GM19395 (cell line): Measurements from ENCODE around the gene HLA-DPA1.
"Not testable (repeated sequence)": the region's sequence is repeated elsewhere in the genome, so short reads cannot be mapped to it uniquely, and the experiment has no call there.

Experiments used
- ATAC-seq: cut with Tn5 transposase; IDR thresholded peaks from one replicate; pipeline ENCODE4 v1.9.1; 2021; ENCODE audit warnings: mild to moderate bottlenecking, moderate library complexity; ENCODE audit not compliant: unreplicated experiment

Gene HLA-DPA1

DNA sequence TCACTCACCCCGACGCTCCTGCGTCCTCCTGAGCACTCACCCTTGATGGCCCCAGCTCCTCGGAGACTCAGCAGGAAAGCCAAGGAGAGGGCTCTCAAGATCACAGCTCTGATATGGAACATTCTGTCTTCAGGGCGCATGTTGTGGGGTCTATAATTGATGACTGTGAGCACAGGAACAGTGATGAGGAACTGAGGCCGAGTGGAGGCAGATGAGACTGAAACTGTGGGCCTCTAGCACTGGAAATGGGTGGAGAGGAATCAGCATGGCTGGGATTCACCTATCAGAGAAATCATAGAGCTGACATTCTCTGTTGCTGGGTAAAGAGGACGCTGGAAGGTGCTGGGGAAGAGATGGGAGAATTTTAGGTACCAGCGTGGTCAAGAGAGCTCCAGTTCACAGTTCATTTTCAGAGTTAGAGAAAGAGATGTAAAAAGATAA, at the start of gene HLA-DPA1:
Gene HLA-DPA1 (minus strand): TSS at position 219 of the 441 bp plus-strand sequence.
- ATAC-seq: peak; percentile 67

DNA sequence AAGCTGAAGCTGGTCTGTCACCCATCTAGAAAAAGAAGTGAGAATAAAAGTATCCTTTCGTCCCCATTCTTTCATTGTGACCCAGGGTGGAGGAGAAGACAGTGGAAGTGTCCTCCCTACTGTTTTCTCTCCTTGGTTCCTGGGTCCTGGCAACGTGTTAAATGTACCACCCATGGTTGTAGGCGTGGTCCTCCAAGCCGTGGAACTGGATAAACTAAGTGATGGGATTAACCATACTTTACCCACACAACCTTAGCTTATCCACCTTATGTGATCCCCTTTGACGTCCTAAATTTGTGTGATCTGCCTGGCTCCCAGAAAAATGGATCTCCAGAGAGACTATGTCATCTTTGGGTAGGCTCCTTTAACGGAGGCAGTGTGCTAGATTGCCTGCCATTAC, 49.7 kb upstream of the HLA-DPA1 start:
- no peak for ATAC-seq

DNA sequence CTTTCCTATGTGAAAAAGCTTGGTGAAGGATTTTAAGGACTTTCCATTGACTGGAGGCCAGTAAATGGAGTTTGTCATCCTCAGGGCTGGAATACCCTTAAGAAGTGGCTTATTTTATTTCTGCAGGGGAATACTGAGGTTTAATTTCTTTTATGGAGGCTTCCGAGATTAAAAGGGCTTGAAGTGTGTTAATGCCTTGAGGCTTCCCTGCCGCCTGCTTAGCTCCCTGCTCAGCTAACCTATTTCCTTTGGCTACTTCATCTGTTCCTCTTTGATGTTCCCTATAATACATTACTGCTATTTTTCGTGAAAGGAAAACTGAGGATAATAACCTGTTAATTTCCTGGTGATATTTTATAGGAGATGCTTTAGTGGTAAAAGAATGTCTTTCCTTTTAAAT, 46.6 kb upstream of the HLA-DPA1 start:
- no peak for ATAC-seq

DNA sequence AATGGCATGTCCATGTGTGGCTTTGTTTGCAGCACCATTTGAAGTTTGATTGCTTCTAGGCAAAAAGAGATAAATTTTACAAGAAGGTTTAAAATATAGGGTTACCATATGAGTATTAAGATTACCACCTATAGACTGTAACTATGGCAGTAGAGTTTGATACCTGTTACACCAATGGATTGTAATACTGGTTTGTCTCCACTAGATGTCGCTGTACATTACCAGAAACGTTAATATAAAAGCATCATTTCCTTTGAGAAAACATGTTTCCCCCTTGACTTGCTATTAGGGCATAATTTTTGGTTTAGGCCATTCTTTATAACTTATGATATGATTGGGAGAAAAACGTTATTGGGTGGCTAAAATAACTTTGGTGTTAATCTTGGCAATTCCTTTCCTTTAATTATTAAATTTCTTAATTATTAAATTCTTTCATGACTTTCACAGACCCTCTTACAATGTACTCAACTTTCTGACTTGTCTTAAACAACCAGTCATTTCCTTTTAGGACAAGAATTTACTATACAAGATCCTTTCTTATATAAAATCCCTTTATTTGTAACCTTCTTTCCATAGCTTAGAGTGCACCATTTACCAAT, 45.2 kb upstream of the HLA-DPA1 start:
- no peak for ATAC-seq

DNA sequence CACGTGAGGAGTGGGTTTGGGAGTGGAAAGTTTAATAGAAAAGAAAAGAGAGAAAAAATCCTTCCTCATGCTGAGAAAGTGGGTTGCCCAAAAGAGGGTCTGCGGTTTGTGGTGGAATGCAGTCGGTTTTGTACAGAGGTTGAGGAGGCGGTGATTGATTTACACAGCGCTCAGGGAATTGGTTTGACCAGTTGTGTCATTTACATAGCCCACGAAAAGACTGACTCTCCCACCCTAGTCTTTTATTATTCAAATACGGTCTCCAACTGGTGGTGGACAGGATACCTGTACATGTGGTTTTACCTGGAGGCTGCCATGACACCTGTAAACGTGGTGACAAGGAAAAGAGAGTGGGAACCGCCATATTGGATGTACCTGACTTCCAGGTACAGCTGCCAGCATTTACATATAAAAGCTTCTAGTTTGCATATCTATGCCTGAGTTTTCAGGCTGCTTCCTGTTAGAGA, 44.4 kb upstream of the HLA-DPA1 start:
- ATAC-seq: no peak

DNA sequence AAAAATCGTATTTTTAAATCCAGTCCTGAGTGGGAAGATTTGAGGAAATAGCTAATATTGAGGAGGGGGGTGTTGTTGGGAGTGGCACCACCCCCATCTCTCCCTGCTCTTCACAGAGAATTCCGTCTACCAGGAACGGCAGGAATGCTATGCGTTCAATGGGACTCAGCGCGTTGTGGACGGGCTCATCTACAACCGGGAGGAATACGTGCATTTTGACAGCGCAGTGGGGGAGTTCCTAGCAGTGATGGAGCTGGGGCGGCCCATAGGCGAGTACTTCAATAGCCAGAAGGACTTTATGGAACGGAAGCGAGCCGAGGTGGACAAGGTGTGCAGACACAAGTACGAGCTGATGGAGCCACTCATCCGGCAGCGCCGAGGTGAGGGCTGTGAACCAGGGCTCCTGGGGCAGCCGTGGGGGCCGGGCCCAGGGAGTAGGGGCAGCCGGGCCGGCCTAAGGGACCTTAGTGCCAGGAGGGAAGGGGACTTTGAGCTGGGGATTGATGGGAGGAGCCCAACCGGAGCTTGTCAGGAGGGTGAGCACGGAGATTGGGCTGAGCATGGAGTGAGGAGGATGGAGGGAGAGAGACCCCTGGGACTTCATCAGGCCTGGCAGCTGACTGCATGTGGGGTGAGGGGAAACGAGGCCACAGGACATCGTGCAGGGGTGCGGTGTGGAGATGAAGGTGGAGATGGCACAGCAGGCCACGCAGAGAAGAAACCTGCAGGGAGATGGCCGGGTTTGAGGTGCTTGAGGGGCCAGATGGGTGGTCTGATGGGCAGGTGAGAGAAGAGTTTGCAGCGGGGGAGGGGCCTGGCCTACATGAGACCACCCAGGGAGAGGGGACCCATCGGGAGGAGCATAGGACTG, 43.6 kb upstream of the HLA-DPA1 start:
- ATAC-seq: no peak

DNA sequence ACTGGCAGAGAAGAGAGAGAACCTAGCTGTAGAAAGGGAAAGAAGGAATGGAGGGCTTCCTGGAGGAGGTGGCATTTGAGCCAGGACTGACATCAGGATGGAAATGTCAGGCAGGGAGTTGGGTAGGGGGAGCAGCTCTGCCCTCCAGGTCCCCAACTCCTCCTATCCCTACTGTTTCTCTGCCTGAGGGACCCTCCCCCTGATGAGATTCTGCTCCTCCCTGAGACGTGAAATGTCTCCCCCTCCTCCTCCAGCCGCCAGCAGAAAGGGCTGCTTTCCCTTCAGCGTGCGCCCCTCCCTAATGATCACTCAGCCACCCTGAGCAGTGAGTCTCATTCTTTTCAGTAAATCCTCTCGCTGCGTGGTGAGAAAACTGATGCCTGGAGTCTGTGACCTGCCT, 43.0 kb upstream of the HLA-DPA1 start:
- ATAC-seq: no peak

DNA sequence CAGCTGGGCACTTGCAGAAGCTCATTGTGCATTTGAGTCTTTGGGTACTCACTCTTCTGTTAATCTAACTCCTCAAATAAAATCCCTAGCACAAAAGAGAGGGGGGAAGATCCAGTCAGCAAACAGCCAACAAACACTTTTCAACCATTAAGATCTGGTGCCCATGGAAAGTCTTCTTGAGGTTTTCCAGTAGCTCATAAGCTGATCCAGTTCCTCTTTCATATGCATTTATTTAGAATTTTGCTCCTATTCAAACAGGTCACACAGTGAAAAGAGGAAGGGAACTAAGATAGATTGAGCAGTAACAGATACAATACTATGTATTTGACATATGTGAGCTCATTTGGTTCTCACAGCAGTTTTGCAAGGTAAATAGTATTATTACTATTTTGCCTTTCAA, 41.0 kb upstream of the HLA-DPA1 start:
- no peak for ATAC-seq

DNA sequence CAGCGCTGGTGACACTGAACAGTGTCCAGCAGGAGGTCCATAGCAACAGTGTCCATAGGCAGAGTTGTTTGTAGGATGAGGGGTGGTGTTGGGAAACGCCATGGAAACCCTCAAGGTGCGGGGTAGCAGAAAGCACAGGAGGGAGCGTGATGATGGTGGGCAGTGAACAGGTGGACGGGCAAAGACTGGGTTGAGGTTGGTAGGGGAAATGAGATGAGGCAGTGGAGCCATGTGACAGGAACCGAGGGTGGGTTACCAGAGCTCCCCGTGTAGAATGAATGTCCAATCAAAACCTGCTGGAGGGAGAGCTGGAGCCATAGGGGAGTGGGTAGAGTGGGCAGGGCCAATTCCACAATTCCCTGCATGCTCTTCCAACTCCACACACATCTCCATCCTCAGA, 40.3 kb upstream of the HLA-DPA1 start:
- no peak for ATAC-seq

DNA sequence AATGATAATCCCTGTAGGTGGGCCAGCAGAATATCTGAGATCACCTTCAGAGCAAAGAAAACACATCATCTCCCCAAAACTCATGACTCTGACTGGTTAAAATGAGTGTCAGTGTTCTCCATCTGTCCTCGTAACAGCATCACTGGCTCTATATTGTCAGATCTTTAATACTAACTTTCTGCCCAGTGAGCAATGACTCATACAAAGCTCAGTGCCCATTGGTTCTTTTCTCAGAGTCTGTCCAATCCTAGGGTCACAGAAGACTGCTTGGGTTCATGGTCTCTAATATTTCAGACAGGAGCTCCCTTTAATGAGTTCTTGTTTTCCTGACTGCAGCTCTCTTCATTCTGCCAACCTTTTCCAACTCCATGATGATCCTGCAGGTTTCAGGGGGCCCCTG, 38.7 kb upstream of the HLA-DPA1 start:
- peak; percentile 83 for ATAC-seq

DNA sequence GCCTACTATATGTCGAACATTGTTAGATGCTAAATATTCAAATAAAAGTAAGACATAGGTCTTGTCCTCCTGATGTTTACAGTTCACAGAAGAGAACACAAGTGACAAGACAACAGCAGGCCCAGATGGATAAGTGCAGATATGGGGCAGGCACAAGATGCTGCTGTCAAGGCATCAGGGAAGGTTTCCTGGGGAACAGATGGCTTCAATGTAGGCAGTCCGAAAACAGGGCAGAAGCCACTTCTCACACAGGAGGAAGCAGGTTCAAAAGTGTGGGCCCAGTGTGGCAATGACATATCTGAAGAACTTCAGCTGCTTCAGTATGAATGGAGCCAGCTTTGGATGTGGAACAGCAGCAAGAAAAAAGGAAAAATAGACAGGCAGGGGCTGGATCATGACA, 34.9 kb upstream of the HLA-DPA1 start:
- no peak for ATAC-seq

DNA sequence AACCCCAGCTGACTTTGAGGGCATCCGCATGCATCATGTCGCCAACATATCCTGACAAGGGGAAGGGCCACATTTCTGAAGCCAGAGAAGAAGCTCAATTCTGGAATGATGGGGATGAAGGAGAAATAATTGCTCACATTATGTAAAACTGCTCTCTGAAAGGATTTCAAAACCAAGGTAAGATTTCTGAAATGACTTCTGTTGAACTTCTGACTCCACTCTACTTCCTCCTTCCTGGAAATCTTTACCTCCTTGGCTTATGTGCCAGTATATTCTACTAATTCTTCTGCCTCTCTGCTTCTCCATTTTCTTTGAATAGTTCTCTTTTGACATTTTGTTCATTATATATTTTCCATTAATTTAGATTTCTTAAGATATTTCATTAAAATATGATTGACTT, 34.2 kb upstream of the HLA-DPA1 start:
- no peak for ATAC-seq

DNA sequence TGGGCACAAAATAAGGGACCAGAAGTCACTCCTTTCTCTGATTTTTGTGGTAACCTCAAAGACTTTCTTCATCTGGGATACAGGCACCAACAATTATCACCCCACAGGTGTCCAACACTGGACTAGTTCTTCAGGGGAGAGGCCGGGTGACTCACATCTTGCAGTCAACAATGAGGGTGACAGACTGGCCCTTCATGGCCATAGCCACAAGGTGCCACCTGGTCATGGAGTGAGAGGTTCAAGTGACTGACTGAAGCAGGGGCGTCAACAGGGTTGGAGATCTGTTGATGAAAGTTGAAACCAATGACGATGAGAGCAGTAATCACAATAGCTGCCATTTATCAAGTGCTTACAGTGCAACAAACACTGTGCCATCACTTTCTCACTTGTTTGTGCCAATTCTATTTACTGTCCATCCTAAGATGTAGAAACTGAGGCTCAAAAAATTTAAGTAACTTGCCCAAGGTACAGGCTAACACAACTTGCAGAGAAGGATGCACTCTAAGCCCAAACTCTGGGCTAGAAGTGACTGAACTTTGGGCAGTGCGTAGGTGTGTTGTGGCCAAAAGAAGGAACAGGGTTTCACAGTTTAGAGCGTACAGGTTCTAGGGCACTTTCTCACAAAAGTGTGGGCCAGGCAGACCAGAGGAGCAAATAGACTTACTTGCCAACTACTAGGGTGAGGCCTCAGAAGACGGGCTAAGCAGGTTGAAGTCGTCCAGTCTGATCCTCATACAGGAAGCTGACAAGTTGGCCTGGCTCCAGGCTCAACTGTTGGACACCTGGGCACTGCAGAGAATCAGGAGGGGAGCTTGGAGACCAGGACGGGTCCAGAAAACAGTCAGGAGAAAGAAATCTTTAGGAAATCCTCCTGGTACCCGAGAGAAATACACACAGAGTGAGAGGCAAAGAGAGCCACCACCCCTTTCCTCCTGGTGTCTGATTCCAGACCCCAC, 32.7 kb upstream of the HLA-DPA1 start:
- no peak for ATAC-seq

DNA sequence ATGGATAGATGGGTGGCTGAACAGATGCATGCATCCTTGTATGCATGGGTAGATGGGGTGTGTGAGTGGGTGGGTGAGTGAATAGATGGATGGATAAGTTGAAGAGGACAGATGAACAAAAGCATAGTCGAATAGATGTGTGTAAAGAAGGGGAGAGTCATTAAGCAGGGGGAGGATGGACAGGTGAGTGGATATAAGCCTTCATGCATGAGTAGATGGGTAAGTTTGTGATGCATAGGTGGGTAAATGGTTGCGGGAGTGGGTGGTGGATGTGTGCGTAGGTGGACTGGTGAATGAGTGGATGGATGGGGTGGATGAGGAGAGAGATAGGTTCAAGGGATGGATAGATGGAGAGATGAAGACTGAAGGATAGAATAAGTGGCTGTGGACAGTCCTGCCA, 31.9 kb upstream of the HLA-DPA1 start:
- no peak for ATAC-seq

DNA sequence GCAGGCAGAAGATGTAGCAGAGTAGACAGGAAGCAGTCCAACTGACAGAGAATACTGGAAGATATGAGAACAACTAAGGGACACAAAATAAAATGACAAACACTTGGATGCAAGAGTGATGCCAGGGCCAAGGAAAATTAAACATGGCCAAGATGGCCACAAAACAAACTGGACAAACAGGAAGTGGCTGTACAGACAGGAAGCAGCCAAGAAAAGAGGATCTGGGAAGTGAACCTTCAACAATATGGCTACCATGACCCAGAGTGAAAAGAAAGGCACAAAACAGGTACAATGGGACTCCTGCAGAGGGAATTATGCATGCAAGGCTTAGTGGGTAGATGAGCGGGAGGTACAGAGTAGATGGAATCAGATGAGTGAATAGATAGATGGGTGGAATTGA, 31.4 kb upstream of the HLA-DPA1 start:
- no peak for ATAC-seq

DNA sequence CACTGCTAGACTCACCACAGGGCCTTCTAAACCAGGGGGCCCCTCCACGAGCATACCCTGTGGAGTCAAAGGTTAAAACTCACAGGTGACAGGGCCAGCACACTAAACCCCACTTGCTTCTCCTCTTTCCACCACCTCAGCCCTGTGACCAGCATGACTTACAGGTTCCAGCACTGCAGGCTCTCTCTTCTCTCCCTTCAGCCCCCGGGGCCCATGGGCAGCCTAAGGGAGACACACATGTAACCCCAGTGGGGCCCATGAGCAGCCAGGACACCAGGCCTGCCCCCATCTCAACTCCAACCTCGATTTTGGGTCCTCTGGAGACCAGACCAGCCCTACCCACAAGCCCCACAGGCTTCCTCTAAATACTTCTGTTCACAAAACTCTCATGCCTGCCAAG, 30.3 kb upstream of the HLA-DPA1 start:
- ATAC-seq: no peak

DNA sequence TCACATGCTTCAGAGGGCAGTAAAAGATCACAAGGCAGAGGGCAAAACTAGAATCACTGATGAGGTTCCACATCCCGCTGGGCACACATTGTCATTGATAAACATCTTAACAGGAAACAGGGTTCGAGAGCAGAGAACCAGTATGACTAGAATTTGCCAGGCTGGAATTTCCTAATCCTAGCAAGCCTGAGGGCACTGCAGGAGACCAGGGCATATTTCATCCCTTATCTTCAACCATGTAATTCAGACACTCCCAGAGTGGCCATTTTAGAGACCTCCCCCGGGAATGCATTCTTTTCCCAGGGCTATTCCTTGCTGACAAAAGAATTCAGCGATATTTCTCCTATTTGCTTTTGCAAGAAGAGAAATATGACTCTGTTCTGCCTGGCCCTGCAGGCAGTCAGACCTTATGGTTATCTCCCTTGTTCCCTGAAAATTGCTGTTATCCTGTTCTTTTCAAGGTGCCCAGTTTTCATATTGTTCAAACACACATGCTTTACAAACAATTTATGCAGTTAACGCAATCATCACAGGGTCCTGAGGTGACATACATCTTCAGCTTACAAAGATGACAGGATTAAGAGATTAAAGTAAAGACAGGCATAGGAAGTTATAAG, 27.8 kb upstream of the HLA-DPA1 start:
- not testable (repeated sequence) for ATAC-seq

DNA sequence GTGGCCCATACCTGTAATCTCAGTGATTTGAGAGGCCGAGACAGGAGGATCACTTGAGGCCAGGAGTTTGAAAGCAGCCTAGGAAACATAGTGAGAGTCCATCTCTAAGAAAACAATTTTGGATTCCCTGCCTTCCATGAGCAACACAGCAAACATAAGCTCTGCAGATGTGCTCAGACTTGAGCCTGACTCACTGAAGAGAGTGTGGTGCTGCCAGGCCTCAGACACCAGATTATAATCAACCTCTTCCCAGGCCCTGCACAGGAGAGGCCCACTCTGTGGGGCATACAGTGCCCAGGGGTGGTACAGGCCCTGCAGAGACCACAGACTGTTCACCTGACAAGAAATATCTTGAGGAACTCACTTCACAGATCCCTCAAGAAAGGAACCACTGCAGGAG, 22.2 kb upstream of the HLA-DPA1 start:
- no peak for ATAC-seq

DNA sequence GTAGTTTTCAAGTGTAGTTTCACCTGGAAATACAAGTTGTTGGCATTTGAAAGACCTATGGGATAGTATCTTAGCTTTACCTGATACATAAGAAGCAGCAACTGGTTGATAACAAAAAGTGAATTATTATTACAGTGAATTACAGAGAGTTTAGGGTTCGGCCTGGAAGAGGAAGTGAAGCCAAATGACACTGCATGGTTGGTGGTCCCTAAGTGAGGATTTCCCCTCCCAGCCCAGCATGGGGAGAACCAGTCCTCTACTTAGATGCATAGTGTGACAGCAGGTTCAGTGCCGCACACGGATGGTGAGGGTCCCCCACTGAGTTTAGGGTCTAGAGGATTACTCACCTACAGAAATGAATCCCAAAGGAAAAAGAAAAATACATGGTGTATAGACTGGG, 20.4 kb upstream of the HLA-DPA1 start:
- no peak for ATAC-seq

DNA sequence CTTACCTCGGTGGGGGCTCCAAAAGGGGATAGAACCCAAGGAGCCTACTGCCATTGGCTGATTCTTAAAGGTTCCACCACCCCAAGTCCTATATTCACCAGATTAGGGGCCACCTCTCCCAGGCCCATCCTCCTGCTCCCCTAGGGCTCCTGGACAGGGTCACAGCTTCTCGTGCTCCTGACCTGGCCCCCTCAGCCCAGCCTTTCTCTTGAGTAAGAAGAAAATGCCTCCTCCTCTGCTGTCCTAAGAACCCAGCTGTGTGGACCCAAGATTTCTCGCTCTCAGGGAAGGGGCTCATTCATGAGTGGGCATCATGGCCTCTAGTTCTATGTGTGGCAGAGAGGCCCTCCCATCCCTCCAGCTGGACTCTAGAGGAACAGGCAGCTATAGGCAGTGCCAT, 18.9 kb upstream of the HLA-DPA1 start:
- no peak for ATAC-seq

DNA sequence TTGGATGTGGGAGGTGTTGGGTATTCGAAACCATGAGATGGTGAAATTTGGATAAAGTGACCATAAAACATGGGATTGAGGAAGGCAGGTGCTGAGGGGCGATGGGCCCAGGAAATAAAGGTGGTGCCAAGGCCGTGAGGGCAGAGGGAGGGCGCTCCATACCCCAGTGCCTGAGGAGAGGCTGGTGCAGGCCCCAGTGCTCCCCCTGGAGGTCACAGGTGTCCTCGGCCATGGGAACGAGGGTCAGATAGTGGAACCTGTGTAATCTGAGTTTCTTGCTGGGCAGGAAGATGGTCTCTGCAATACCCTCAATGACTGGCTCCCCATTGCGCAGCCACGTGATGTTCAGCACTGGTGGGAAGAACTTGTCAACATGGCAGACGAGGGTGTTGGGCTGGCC, 18.5 kb upstream of the HLA-DPA1 start:
- ATAC-seq: no peak
